Testis (tissue), 3 donors: ENCODE results near the gene CATSPERE. TPM values are rescaled to one million over a fixed set of nuclear protein-coding genes. Genes with fewer than 3 reads are reported as not detected.
"Not testable (repeated sequence)": the region's sequence is repeated elsewhere in the genome, so short reads cannot be mapped to it uniquely, and the experiment has no call there.

Experiments
- DNase-seq: peaks from one replicate; pipeline ENCODE4 v3.0.0-alpha.2; 2019
- H3K27ac ChIP-seq, 2 donors: fragments of 200-600 bp; sonication (generic); one replicate each; pipeline ENCODE4 v1.5.1; 2019
- H3K27me3 ChIP-seq: fragments of 200-600 bp; sonication (generic); one replicate; pipeline ENCODE4 v1.5.1; 2019
- H3K36me3 ChIP-seq: fragments of 200-600 bp; sonication (generic); one replicate; pipeline ENCODE4 v1.5.1; 2017; ENCODE audit warnings: low read depth; ENCODE audit errors: missing control alignments
- H3K4me1 ChIP-seq: fragments of 200-600 bp; sonication (generic); one replicate; pipeline ENCODE4 v1.5.1; 2019
- H3K4me3 ChIP-seq, 2 donors: fragments of 200-600 bp; sonication (generic); one replicate each; pipeline ENCODE4 v1.5.1; 2017 to 2019
- H3K9me3 ChIP-seq: fragments of 200-600 bp; sonication (generic); one replicate; pipeline ENCODE4 v1.5.1; 2017
- POLR2A ChIP-seq: fragments of 450-650 bp; IDR thresholded peaks from one replicate; pipeline ENCODE4 v1.6.1; 2017; ENCODE audit warnings: antibody characterized with exemption, mild to moderate bottlenecking, moderate library complexity
- WGBS, 2 donors: methylation state at CpG; one replicate each; pipeline ENCODE4 v1.1.5; 2018; 5-methylcytosine and 5-hydroxymethylcytosine counted together
- intact Hi-C: fragments of 100-400 bp; cut with DNase I; formaldehyde crosslinking; loops from one replicate; pipeline ENCODE4 v1.15.1; 2023; ENCODE audit warnings: low total_unique reads
- polyA plus RNA-seq: library from polyadenylated mRNA; stranded (reverse); fragments of 350-450 nt; fragmentation: Illumina TruSeq; extraction: RNeasy Lipid Tissue Mini Kit (QIAGEN cat#74804); gene quantifications from one replicate; pipeline ENCODE4 v1.2.3, GENCODE V29; 2014; ENCODE audit warnings: low read depth, low replicate concordance; ENCODE audit not compliant: insufficient read depth
- total RNA-seq, 2 donors: library from RNA; depleted of rRNA; stranded (reverse); fragments of >200 nt; gene quantifications; one replicate each; pipeline ENCODE4 v1.2.3, GENCODE V29; 2016
- TF ChIP-seq, protein P1 (sequence below), 3 experiments: fragments of 450-650 bp in 2 of 3; fragments of 200-600 bp in 1 of 3; sonication (generic) in 1 of 3; IDR thresholded peaks; one replicate each; pipeline ENCODE4 v1.5.1; 2016 to 2019; ENCODE audit warnings: antibody characterized with exemption in 3 of 3, mild to moderate bottlenecking in 2 of 3, moderate library complexity in 1 of 3

CATSPERE gene
- total and polyA plus RNA-seq, 3 donors from 2014 or later, result 10.4 to 46.0 (median 15.7) TPM

GRCh38 chr1:244573768-244574167, 112.7 kb downstream of the CATSPERE start:
- no peaks in the 10 kb centered on the region for H3K9me3 ChIP-seq

GRCh38 chr1:244576259-244576892, 115.3 kb downstream of the CATSPERE start:
- H3K27me3 ChIP-seq, result no peaks in the 10 kb centered on the region
- intact Hi-C loops, result no loop called here
- H3K9me3 ChIP-seq, result no peaks in the 10 kb centered on the region
- no peak for DNase-seq
- H3K4me1 ChIP-seq, result no peaks in the 10 kb centered on the region
- WGBS, 2 donors, result 97 to 98% methylated on average over 3 of the region's 3 CpGs
- H3K4me3 ChIP-seq, result no peak overlapping the region
- TF ChIP-seq, protein P1, sequence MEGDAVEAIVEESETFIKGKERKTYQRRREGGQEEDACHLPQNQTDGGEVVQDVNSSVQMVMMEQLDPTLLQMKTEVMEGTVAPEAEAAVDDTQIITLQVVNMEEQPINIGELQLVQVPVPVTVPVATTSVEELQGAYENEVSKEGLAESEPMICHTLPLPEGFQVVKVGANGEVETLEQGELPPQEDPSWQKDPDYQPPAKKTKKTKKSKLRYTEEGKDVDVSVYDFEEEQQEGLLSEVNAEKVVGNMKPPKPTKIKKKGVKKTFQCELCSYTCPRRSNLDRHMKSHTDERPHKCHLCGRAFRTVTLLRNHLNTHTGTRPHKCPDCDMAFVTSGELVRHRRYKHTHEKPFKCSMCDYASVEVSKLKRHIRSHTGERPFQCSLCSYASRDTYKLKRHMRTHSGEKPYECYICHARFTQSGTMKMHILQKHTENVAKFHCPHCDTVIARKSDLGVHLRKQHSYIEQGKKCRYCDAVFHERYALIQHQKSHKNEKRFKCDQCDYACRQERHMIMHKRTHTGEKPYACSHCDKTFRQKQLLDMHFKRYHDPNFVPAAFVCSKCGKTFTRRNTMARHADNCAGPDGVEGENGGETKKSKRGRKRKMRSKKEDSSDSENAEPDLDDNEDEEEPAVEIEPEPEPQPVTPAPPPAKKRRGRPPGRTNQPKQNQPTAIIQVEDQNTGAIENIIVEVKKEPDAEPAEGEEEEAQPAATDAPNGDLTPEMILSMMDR (IDR thresholded peaks at IDR 0.05), result no peak
- no peak for TF ChIP-seq POLR2A
- no peak overlapping the region for H3K27ac ChIP-seq
- no peaks in the 10 kb centered on the region for H3K36me3 ChIP-seq

More at GRCh38 chr1:244573768-244574167, 112.7 kb downstream of the CATSPERE start:
- intact Hi-C loops, result no loop called here
- WGBS, 2 donors, result 93 to 96% methylated on average over 2 of the region's 2 CpGs
- Histone ChIP-seq H3K36me3 (no peaks in the 10 kb centered on the region), H3K27me3 (no peaks in the 10 kb centered on the region), H3K4me3 (no peak overlapping the region), H3K4me1 (no peaks in the 10 kb centered on the region), H3K27ac (no peak overlapping the region)
- TF ChIP-seq POLR2A, result no peak
- TF ChIP-seq, protein P1 (IDR thresholded peaks at IDR 0.05), result no peak
- no peak for DNase-seq

DNA sequence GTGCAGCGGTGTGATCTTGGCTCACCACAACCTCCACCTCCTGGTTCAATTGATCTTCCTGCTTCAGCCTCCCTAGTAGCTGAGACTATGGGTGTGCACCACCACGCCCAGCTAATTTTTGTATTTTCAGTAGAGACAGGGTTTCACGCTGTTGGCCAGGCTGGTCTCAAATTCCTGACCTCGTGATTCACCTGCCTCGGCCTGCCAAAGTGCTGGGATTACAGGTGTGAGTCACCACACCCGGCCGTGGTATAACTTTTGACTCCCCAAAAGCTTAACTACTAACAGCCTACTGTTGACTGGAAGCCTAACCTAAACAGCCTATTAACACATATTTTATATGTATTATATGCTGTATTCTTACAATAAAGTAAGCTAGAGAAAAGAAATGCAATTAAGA, 117.1 kb downstream of the CATSPERE start:
- H3K27ac ChIP-seq, H3K27me3 ChIP-seq, H3K4me1 ChIP-seq, DNase-seq, H3K4me3 ChIP-seq, intact Hi-C loops, H3K9me3 ChIP-seq, H3K36me3 ChIP-seq: not testable (repeated sequence)
- 95% methylated on average over 7 of the region's 7 CpGs for WGBS, 2 donors

DNA sequence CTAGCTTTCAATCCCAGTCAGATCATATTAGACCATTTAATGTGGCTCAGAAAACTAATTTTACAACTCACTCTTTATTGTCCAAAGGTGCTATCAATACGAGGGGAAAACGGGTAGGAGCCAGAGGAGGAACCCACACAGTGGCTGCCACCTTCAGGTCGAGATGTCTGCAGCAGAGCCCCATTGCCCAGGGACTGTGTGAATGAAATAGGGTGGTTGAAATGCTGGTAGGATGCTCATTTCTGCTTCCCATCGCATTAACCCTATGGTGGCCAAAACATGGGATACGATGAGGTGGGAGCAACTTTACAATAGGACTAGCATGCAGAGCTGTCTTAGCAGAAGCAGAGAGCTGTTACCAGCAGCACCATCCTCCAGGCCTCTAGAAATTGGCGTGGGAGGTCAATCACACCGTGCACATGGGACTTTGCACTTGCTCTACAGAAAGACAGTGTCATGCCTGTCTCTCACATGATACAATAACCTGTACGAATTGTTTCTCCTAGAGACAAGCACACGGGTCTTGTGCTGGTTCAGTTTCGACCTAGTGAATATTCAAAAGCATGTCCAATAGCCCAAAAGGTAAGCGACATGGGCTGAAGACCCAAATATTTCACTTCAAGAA, 122.4 kb downstream of the CATSPERE start:
- Histone ChIP-seq H3K36me3 (no peaks in the 10 kb centered on the region), H3K4me1 (no peaks in the 10 kb centered on the region), H3K27me3 (no peaks in the 10 kb centered on the region), H3K27ac (no peak overlapping the region), H3K9me3 (no peaks in the 10 kb centered on the region), H3K4me3 (no peak overlapping the region)
- no peak for DNase-seq
- no peak for TF ChIP-seq POLR2A
- TF ChIP-seq, protein P1 (IDR thresholded peaks at IDR 0.05), result no peak
- intact Hi-C loops, result no loop called here
- WGBS, 2 donors, result 77 to 80% methylated on average over 11 of the region's 11 CpGs

GRCh38 chr1:244585867-244586266, 124.8 kb downstream of the CATSPERE start:
- Histone ChIP-seq H3K9me3 (no peaks in the 10 kb centered on the region), H3K4me1 (no peaks in the 10 kb centered on the region), H3K4me3 (no peak overlapping the region), H3K36me3 (no peaks in the 10 kb centered on the region), H3K27ac (no peak overlapping the region), H3K27me3 (no peaks in the 10 kb centered on the region)
- WGBS, 2 donors, result 90 to 93% methylated on average over 4 of the region's 4 CpGs
- intact Hi-C loops, result no loop called here
- no peak for DNase-seq
- TF ChIP-seq POLR2A, result no peak

DNA sequence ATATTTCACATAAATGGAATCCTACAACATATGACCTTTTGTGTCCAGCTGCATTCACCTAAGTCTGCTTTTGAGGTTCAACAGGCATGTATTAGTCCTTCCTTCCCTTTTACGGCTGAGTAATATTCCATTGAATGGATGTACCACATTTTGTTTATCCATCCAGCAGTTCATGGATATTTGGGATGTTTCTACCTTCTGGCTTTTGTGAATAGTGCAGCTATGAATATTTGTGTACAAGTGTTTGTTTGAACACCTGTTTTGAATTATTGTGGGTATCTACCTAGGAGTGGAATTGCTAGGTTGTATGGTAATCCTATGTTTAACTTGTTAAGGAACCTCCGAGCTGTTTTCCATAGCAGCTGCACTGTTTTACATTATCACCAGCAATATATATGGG, 129.6 kb downstream of the CATSPERE start:
- no peak overlapping the region for H3K27ac ChIP-seq
- no peaks in the 10 kb centered on the region for H3K9me3 ChIP-seq
- no peaks in the 10 kb centered on the region for H3K27me3 ChIP-seq
- no peak for DNase-seq
- TF ChIP-seq POLR2A, result no peak
- TF ChIP-seq, protein P1 (IDR thresholded peaks at IDR 0.05), result no peak
- H3K4me3 ChIP-seq, result no peak overlapping the region
- WGBS, 2 donors, result 94 to 96% methylated on average over 2 of the region's 2 CpGs
- no peaks in the 10 kb centered on the region for H3K36me3 ChIP-seq
- intact Hi-C loops, result no loop called here
- no peaks in the 10 kb centered on the region for H3K4me1 ChIP-seq
